ENCODE results near the gene CD58.

The CD58 gene

GRCh38 chr1:116477429-116477828 is 93.4 kb downstream of the CD58 start:
- TF ChIP-seq ZNF8 (CRISPR knock-in tag; IDR thresholded peaks at IDR 0.05) (no peak), BACH2 (CRISPR knock-in tag; IDR thresholded peaks at IDR 0.05; ENCODE audit: borderline replicate concordance) (no peak), ZNF565 (CRISPR knock-in tag; conservative IDR thresholded peaks at IDR 0.05; ENCODE audit: low read depth) (no peak), CREB5 (CRISPR knock-in tag; IDR thresholded peaks at IDR 0.05; ENCODE audit: low read depth) (no peak), CSDC2 (CRISPR knock-in tag; IDR thresholded peaks at IDR 0.05) (no peak)

GRCh38 chr1:116476321-116476720 is 94.5 kb downstream of the CD58 start:
- TF ChIP-seq PPARA (CRISPR knock-in tag; IDR thresholded peaks at IDR 0.05; ENCODE audit: borderline replicate concordance) (no peak), CREB5 (CRISPR knock-in tag; IDR thresholded peaks at IDR 0.05; ENCODE audit: low read depth) (no peak), RARB (CRISPR knock-in tag; IDR thresholded peaks at IDR 0.05) (no peak)
- no peak for ATAC-seq

More at GRCh38 chr1:116477429-116477828, 93.4 kb downstream of the CD58 start:
- no peak for ATAC-seq

DNA sequence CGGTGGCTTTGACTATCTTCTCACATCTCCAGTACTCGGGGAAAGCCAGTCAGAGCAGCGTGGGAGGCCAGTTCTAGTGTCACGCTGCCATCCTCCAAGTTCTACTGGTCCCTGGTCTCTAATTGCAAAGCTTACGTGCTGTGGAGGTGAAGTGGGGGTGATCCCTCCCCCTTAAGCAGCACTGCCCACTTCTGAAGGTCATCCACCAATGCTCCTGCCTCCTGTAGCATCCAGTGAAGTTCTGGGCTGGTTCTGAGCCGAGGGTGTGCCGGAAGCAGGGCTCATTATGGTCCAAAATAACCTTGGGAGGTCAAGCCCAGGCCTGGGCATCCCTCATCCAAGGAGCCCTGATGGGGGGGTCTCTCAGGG is 95.0 kb downstream of the CD58 start:
- no peak for ATAC-seq
- TF ChIP-seq PPARA (CRISPR knock-in tag; IDR thresholded peaks at IDR 0.05; ENCODE audit: borderline replicate concordance): no peak
- no peak for TF ChIP-seq ZNF565 (CRISPR knock-in tag; conservative IDR thresholded peaks at IDR 0.05; ENCODE audit: low read depth)
- TF ChIP-seq, protein P1, sequence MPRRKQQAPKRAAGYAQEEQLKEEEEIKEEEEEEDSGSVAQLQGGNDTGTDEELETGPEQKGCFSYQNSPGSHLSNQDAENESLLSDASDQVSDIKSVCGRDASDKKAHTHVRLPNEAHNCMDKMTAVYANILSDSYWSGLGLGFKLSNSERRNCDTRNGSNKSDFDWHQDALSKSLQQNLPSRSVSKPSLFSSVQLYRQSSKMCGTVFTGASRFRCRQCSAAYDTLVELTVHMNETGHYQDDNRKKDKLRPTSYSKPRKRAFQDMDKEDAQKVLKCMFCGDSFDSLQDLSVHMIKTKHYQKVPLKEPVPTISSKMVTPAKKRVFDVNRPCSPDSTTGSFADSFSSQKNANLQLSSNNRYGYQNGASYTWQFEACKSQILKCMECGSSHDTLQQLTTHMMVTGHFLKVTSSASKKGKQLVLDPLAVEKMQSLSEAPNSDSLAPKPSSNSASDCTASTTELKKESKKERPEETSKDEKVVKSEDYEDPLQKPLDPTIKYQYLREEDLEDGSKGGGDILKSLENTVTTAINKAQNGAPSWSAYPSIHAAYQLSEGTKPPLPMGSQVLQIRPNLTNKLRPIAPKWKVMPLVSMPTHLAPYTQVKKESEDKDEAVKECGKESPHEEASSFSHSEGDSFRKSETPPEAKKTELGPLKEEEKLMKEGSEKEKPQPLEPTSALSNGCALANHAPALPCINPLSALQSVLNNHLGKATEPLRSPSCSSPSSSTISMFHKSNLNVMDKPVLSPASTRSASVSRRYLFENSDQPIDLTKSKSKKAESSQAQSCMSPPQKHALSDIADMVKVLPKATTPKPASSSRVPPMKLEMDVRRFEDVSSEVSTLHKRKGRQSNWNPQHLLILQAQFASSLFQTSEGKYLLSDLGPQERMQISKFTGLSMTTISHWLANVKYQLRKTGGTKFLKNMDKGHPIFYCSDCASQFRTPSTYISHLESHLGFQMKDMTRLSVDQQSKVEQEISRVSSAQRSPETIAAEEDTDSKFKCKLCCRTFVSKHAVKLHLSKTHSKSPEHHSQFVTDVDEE (CRISPR knock-in tag; IDR thresholded peaks at IDR 0.05): no peak
- no peak for TF ChIP-seq TCF4 (CRISPR knock-in tag; IDR thresholded peaks at IDR 0.05; ENCODE audit: borderline replicate concordance)
- TF ChIP-seq, protein P2, sequence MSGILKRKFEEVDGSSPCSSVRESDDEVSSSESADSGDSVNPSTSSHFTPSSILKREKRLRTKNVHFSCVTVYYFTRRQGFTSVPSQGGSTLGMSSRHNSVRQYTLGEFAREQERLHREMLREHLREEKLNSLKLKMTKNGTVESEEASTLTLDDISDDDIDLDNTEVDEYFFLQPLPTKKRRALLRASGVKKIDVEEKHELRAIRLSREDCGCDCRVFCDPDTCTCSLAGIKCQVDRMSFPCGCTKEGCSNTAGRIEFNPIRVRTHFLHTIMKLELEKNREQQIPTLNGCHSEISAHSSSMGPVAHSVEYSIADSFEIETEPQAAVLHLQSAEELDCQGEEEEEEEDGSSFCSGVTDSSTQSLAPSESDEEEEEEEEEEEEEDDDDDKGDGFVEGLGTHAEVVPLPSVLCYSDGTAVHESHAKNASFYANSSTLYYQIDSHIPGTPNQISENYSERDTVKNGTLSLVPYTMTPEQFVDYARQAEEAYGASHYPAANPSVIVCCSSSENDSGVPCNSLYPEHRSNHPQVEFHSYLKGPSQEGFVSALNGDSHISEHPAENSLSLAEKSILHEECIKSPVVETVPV (CRISPR knock-in tag; IDR thresholded peaks at IDR 0.05): no peak
- TF ChIP-seq ZFP3 (CRISPR knock-in tag; IDR thresholded peaks at IDR 0.05): no peak
- no peak for TF ChIP-seq TOX (CRISPR knock-in tag; IDR thresholded peaks at IDR 0.05; ENCODE audit: borderline replicate concordance)
- no peak for TF ChIP-seq RARB (CRISPR knock-in tag; IDR thresholded peaks at IDR 0.05)

DNA sequence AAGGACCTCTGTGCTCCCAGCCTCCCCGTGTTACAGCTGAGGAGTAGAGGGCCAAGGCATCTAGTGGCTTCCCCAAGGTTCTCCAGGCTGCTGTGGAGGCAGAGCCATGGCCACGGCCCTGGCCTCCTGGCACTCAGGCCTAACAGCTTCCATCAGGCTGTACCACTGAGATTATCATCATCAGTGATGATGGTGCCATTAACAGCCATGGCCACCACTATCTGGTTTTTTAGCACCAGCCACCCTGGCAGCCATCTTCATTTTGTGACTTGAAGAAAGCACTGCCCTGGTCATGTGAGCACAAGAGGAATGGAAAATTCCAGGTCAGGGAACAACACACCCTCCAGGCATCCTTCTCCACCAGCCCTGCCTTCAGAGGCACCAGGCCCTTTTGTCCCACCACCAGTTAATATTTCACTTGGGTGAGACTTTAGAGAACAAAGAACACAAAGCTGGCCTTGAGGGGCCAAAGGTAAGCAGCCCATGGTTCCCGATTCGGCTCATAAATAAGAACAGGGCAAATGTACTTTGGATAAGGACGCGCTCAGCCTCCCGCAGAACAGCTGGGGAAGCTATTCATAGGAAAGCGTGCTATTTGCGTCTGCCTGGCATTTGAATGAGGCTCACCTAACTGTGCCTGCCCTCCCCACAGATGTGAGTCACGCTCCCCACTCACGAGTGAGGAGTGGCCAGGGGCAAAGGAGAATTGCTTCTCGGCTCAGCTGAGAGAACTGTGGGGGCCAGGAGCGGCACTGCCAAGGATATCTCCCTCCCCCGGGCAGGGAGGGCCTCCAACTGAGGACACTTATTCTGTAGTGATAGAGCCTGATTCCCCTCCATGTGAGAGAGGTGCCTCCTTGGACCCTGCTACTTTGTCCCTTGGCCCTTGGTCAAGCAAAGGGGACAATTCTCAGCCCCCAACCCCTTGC is 95.6 kb downstream of the CD58 start:
- ATAC-seq: no peak
- TF ChIP-seq PPARA (CRISPR knock-in tag; IDR thresholded peaks at IDR 0.05; ENCODE audit: borderline replicate concordance) (no peak), TOX (CRISPR knock-in tag; IDR thresholded peaks at IDR 0.05; ENCODE audit: borderline replicate concordance) (no peak), ESRRG (CRISPR knock-in tag; IDR thresholded peaks at IDR 0.05) (no peak), SNAI2 (CRISPR knock-in tag; IDR thresholded peaks at IDR 0.05) (no peak), ARNTL (CRISPR knock-in tag; IDR thresholded peaks at IDR 0.05; ENCODE audit: borderline replicate concordance, low read depth) (no peak), ZFP3 (CRISPR knock-in tag; IDR thresholded peaks at IDR 0.05) (no peak), ZNF565 (CRISPR knock-in tag; conservative IDR thresholded peaks at IDR 0.05; ENCODE audit: low read depth) (no peak), GLIS3 (CRISPR knock-in tag; IDR thresholded peaks at IDR 0.05) (no peak), RARB (CRISPR knock-in tag; IDR thresholded peaks at IDR 0.05) (no peak), TCF4 (CRISPR knock-in tag; IDR thresholded peaks at IDR 0.05; ENCODE audit: borderline replicate concordance) (no peak), PATZ1 (CRISPR knock-in tag; IDR thresholded peaks at IDR 0.05; ENCODE audit: borderline replicate concordance) (no peak)
- TF ChIP-seq, protein P1 (CRISPR knock-in tag; IDR thresholded peaks at IDR 0.05): no peak
- TF ChIP-seq, protein P2 (CRISPR knock-in tag; IDR thresholded peaks at IDR 0.05): no peak
